HS-5 (cell line): ENCODE data around the gene OXER1.

Source experiments
- DNase-seq: peaks from one replicate; pipeline ENCODE4 v3.0.0-alpha.2; 2012; ENCODE audit warnings: low read depth

Gene OXER1

GRCh38 chr2:42769583-42770287 lies 5.8 kb upstream of the OXER1 start:
- no peak for DNase-seq

GRCh38 chr2:42768706-42769256 lies 4.8 kb upstream of the OXER1 start:
- DNase-seq: no peak

GRCh38 chr2:42767899-42768705 lies 4.2 kb upstream of the OXER1 start:
- no peak for DNase-seq

- no peak for DNase-seq
These were observed 3.4 kb upstream of the OXER1 start for GRCh38 chr2:42767080-42767898.

- no peak for DNase-seq
These were observed 1.8 kb upstream of the OXER1 start for GRCh38 chr2:42765686-42766085.

DNA sequence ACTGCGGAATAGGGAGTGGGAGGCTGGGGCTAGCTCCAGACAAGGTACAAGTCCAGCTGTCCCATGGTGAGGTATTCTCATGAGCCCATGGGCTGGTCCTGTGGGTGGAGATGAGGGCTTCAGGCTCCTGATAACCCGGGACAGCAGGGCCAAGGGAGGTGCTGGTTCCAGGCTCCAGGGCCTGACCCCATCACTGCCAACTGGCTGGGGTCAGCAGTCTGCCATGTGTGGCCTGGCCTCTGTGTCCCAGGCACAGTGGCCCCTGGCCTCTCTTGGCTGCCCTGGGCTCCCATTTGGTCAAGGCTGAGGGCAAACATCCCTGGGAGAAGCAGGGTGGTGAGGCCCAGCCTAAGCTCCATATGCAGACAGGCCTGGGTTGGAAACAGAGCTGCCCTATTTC lies 966 bp upstream of the OXER1 start:
- DNase-seq: no peak

GRCh38 chr2:42762823-42763804 lies 821 bp downstream of the OXER1 start:
- no peak for DNase-seq

- DNase-seq: no peak
These were observed 1.8 kb downstream of the OXER1 start for GRCh38 chr2:42762155-42762554.

DNA sequence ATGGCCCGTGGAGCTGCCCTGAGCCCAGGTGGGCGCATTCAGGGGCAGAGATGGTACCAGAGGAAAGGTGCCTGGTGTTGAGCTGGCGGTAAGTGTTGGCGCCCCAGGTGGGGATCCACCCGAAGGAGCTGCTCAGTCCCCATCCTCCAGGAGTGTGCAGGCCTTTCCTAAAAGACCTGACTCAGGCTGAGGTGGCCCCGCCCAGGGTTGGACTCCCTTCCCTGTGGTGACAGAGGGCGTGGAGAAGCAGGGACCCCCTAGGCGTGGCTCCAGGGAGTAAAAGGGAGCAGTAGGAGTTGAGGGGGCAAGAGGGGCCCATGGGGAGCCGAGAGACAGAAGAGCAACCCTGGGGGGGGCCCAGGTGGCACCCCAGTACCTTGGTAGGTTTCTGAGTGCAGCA lies 2.4 kb downstream of the OXER1 start:
- DNase-seq: no peak

- no peak for DNase-seq
These were observed 5.2 kb downstream of the OXER1 start for GRCh38 chr2:42758751-42759150.

DNA sequence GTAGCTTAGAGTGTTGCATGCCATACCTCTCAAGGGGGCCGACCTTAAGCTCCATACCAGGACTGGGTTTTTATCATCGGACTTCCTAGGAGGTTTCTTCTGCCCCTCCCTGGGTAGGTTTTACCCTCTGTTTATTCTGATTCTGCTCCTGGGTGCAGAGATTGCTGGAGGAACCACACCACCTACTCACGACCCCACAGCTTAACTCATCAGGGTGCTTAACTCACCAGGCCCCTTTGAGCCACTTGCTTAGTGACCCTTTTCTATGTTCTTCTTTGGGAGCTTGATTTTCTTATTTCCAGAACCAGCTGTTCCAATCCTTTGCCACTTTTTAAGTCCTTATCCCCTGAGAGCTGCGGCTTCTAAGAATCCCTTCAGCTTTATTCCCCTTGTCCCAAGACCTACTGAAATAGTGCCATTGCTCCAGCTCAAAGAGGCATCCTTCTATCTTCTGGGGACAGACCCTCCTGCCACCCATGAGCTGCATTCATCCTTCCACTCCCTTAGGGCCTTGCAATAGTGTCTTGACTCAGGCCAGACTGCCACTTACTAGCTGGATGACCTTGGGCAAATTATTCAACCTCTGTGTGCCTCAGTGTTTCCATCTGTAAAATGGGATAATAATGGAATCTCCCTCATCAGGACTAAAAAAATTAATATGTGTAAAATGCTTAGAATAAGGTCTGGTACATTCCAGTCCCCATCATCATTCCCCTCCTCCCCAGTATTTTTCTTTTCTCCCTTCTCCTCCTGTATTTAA lies 5.8 kb downstream of the OXER1 start:
- no peak for DNase-seq

DNA sequence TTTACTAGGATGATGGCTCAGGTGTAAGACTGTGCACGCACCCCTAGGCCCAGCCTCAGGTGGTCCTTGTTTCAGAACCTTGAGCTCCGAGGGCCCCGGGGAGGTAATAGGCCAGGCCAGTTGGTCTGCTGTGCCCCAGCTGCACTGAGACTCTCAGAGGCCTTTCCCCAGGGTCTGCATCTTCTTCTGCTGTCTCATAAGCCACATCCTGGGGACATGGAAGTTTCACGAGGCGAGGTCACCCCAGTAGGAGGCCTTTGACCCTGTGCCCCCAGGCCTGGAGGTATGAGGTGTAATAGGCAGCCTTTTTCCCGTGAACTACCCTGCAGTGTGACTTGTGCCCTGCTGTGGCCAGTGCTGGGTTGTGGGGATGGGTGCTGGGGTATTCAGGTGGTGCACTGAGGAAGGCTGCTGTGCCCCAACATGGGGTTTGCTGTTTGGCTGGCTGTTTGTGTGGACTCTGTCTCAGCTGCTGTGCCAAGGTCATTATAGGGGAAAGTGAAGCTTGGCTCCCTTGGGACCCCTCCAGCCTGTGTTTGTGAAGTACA lies 6.9 kb downstream of the OXER1 start:
- DNase-seq: no peak

DNA sequence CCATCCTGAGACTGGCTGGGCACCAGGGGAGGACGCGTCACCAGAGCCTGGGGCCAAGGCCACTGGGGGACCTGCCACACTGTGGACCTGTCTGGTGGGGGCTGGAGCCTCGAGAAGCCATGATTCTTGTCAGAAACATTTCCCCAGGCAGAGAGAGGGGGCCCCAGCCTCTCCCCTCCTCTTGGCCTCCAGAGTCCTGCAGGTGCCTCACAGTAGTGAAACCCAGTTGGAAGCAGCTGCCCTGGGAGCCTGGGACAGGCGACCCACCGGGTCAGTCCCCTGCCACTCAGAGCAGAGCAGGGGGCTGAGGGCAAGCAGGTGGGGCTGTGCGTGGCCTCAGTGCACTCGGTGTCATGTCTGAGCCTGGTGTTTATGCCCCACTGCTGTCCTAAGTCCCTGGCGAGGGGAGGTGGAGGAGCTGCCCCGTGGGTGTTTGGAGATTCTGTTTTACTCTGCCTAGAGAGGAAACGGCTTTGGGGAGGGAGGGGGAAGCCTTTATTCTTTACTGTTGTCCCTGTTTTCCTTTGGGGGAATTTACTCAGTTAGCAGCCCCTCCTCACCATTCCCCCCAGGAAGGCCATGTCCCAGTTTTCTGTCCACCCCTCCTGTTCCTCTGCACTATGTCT lies 7.7 kb downstream of the OXER1 start:
- no peak for DNase-seq

- DNase-seq: peak; percentile 46
These were observed 8.6 kb downstream of the OXER1 start for GRCh38 chr2:42755191-42755880.

- DNase-seq: no peak
These were observed 9.2 kb downstream of the OXER1 start for GRCh38 chr2:42754776-42755140.

DNA sequence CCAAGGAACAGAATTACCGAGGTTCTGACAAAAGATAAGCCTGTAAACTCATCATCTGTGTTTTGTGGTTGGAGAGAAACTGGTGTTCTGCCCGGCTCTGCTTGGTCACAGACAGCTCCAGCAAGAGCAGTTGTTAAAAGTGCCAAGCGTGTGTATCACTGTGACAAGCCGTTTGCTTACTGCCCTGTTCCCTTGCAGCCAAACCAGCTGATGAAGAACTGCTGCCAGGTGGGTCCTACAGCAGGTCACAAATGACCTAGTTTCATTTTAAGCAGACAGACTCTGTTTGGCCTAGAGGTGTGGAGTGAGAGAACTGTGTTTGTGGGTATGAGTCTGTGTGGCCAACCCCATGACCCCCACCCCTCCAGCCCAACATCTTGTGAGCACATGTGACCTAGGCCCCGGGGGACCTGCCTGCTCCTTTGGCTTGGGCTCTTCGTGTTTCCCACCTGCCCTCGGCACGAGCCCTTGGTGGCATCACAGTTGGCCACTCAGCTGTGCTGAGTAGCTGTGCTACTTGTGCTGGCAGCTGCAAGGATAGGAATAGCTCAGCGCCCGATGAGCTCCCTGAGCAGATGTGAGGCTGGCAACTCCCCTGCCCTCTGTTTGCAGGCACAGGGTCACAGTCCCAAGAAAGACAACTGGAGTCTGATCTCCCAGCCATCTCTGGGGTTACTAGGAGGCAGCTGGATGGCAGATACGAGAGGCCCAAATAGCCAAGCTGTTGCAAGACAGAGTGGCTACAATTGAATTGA lies 9.7 kb downstream of the OXER1 start:
- no peak for DNase-seq

DNA sequence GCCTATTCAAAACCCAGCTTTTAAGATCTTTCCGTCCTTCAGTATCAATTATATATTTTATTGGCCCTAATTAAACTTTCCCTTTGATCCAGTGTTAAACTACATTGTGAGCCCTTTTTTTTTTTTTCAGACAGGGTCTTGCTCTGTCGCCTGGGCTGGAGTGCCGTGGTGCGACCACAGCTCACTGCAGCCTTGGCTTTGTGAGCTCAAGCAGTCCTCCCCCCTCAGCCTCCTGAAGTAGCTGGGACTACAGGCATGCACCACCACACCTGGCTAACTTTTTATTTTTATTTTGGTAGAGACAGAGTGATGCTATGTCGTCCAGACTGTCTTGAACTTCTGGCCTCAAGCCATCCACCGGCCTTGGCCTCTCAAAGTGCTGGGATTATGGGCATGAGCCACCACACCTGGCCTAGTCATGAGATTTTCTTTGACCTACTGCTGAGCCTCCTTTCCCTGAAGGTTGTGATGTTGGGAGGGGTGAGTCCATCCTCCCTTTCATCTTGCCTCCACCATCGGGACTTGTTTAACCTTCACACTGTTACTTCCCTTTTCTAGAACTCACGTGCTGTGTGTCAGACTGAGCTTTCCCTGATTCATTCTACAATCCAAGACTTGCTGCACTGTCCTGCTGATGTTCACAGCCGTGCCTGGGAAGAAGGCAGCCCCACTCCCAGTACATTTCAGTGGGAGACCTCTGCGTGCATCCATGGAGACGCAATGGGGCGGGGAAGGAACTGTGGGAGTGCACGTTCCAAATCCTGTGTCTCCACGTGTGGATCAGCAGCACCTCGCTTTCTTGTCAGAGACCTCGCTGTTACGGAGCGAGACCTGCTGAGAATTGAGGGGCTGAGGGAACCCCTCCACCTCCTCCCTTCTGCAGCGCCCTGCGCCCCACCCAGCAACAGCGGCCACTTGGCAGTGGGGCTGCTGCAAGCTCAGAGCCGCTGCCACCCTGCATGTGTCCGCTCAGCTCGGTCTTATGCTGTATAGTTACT lies 10.8 kb downstream of the OXER1 start:
- no peak for DNase-seq
